ENCODE results near the gene TFR2. TPM values are rescaled to one million over a fixed set of nuclear protein-coding genes. Genes with fewer than 3 reads are reported as not detected.
A peak's percentile ranks its signal among the peaks of the same experiment; 100 is the strongest.

TFR2 gene
- total and polyA plus RNA-seq, 2 donors (not counting 1 experiment from before 2014, with no cell fraction given), result 0.16 TPM; not detected in 1

DNA sequence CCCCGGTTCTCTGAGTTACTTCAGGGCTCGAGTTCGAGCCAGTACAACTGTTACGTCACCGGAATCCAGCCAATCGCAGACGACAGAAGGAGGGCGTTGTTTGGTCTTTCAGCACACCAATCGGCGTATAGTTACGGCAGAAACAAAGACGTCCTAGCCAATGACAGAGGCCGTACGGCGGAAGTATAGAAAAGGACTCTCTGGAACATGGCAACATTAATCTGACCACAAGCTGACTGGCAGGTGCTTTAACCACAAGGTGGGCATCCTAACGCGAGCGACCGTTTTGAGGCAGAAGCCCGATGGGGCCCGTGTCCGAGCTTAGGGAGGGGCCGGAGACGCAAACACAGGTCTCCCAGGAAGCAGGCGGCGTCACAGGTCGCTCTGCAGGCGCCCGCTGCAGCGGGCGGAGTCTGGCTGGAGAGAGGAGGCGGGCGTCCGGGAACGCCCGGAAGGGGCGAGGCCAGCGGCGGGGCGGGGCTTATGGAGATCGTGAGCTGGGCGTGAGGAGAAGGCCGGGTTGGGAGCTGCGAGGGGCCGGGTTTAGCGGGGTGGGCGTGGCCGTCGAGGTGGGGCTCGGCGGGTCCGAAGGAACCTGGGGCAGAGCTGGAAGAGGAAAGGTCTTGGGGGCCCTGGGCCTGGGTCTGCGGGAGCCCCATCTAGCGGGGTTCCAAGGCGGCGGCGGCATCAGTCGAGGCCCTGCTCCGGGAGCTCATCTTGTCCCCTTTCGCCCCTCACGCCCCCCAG, 29.2 kb downstream of the TFR2 start, which contains the start of gene MOSPD3:
Gene MOSPD3 (plus strand): TSS at position 558 of the 747 bp plus-strand sequence. CDS start 252 bp downstream, outside the sequence.
- Histone ChIP-seq H3K4me1 (ENCODE audit: control insufficient read depth, extremely low read depth, insufficient read depth, low read length) (no peaks in the 10 kb centered on the region), H3K4me3 (replicated peaks in 1 of 4; ENCODE audit: control extremely low read depth in 1 of 4, insufficient read depth in 1 of 4, low read depth in 3 of 4, low read length in 4 of 4) (peak within 1 kb of the TSS; percentile 57 to 89 (median 80)), H3K27ac (ENCODE audit: insufficient read depth, low read length) (peak within 1 kb of the TSS; percentile 58), H3K9me3 (ENCODE audit: control insufficient read depth, insufficient read depth, low read depth, low read length) (no peaks in the 10 kb centered on the region), H3K36me3 (ENCODE audit: control insufficient read depth, insufficient read depth, low read length) (peaks cover 8% of the 10 kb centered on the region), H3K9ac (ENCODE audit: insufficient read depth, low read length) (peak within 1 kb of the TSS; percentile 60), H3K79me2 (ENCODE audit: control insufficient read depth, insufficient read depth, low read length) (no peaks in the 10 kb centered on the region), H3K27me3 (ENCODE audit: control insufficient read depth, insufficient read depth, low read length) (no peaks in the 10 kb centered on the region), H2AFZ (ENCODE audit: low read length) (peak within 1 kb of the TSS; percentile 72), H3K4me2 (ENCODE audit: extremely low read depth, insufficient read depth, low read length) (peak within 1 kb of the TSS; percentile 73), H4K20me1 (ENCODE audit: control insufficient read depth, extremely low read depth, insufficient read depth, low read length) (no peaks in the 10 kb centered on the region)
- DNase-seq (ENCODE audit: low read depth in 2 of 2), result peak; percentile 100
- no peak for TF ChIP-seq EZH2 (IDR thresholded peaks at IDR 0.05; ENCODE audit: low read length, missing control alignments)
- TF ChIP-seq, protein P1, sequence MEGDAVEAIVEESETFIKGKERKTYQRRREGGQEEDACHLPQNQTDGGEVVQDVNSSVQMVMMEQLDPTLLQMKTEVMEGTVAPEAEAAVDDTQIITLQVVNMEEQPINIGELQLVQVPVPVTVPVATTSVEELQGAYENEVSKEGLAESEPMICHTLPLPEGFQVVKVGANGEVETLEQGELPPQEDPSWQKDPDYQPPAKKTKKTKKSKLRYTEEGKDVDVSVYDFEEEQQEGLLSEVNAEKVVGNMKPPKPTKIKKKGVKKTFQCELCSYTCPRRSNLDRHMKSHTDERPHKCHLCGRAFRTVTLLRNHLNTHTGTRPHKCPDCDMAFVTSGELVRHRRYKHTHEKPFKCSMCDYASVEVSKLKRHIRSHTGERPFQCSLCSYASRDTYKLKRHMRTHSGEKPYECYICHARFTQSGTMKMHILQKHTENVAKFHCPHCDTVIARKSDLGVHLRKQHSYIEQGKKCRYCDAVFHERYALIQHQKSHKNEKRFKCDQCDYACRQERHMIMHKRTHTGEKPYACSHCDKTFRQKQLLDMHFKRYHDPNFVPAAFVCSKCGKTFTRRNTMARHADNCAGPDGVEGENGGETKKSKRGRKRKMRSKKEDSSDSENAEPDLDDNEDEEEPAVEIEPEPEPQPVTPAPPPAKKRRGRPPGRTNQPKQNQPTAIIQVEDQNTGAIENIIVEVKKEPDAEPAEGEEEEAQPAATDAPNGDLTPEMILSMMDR (conservative IDR thresholded peaks at IDR 0.05 in 1 of 2, IDR thresholded peaks at IDR 0.05 in 1 of 2; ENCODE audit: low read depth in 1 of 2, low read length in 2 of 2), result no peak

DNA sequence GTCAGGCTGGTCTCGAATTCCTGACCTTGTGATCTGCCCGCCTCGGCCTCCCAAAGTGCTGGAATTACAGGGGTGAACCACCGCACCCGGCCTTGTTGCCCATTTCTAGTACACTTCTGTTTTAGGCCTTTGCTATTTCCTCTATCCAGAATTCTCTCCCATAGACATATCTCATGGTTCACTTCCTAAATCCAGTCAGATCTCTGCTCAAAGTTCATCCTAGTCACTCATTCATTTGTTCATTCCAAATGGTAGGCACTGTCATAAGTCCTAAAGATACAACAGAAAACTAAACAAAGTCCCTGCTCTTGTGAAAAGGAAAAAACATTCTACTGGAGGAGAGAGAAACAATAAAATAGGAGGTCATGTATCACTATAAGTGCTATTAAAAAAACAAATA, 31.4 kb downstream of the TFR2 start:
- no peak for TF ChIP-seq EZH2 (IDR thresholded peaks at IDR 0.05; ENCODE audit: low read length, missing control alignments)
- TF ChIP-seq, protein P1 (conservative IDR thresholded peaks at IDR 0.05 in 1 of 2, IDR thresholded peaks at IDR 0.05 in 1 of 2; ENCODE audit: low read depth in 1 of 2, low read length in 2 of 2), result no peak
- DNase-seq (ENCODE audit: low read depth in 2 of 2), result no peak
- no peak overlapping the region for H2AFZ ChIP-seq (ENCODE audit: low read length)
- no peaks in the 10 kb centered on the region for H3K9me3 ChIP-seq (ENCODE audit: control insufficient read depth, insufficient read depth, low read depth, low read length)
- H3K27ac ChIP-seq (ENCODE audit: insufficient read depth, low read length), result no peak overlapping the region
- H3K36me3 ChIP-seq (ENCODE audit: control insufficient read depth, insufficient read depth, low read length), result peaks cover 19% of the 10 kb centered on the region
- no peak overlapping the region for H3K4me2 ChIP-seq (ENCODE audit: extremely low read depth, insufficient read depth, low read length)
- no peak overlapping the region for H3K4me3 ChIP-seq (replicated peaks in 1 of 4; ENCODE audit: control extremely low read depth in 1 of 4, insufficient read depth in 1 of 4, low read depth in 3 of 4, low read length in 4 of 4)
- H3K4me1 ChIP-seq (ENCODE audit: control insufficient read depth, extremely low read depth, insufficient read depth, low read length), result peaks cover 2% of the 10 kb centered on the region
- H3K27me3 ChIP-seq (ENCODE audit: control insufficient read depth, insufficient read depth, low read length), result no peaks in the 10 kb centered on the region
- peaks cover 4% of the 10 kb centered on the region for H3K79me2 ChIP-seq (ENCODE audit: control insufficient read depth, insufficient read depth, low read length)
- no peak overlapping the region for H3K9ac ChIP-seq (ENCODE audit: insufficient read depth, low read length)
- no peaks in the 10 kb centered on the region for H4K20me1 ChIP-seq (ENCODE audit: control insufficient read depth, extremely low read depth, insufficient read depth, low read length)

DNA sequence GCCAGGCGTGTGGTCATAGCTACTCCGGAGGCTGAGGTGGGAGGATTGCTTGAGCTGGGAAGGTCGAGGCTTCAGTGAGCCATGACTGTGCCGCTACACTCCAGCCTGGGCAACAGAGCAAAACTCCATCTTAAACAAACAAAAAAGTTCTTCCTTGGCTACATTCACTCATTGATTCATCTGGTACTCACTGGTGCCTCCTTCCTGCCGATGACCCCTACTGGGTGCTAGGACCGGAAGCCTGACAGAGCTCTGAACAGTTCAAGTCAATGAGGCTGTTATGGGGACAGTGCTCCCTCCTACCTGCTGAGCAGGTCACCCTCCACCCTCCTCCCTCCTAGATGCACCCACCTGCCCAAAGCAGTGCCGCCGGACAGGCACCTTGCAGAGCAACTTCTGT, 34.2 kb downstream of the TFR2 start:
- H2AFZ ChIP-seq (ENCODE audit: low read length), result no peak overlapping the region
- TF ChIP-seq EZH2 (IDR thresholded peaks at IDR 0.05; ENCODE audit: low read length, missing control alignments), result no peak
- TF ChIP-seq, protein P1 (conservative IDR thresholded peaks at IDR 0.05 in 1 of 2, IDR thresholded peaks at IDR 0.05 in 1 of 2; ENCODE audit: low read depth in 1 of 2, low read length in 2 of 2), result no peak
- H3K27me3 ChIP-seq (ENCODE audit: control insufficient read depth, insufficient read depth, low read length), result no peaks in the 10 kb centered on the region
- no peak for DNase-seq (ENCODE audit: low read depth in 2 of 2)
- no peaks in the 10 kb centered on the region for H4K20me1 ChIP-seq (ENCODE audit: control insufficient read depth, extremely low read depth, insufficient read depth, low read length)
- no peak overlapping the region for H3K4me3 ChIP-seq (replicated peaks in 1 of 4; ENCODE audit: control extremely low read depth in 1 of 4, insufficient read depth in 1 of 4, low read depth in 3 of 4, low read length in 4 of 4)
- H3K4me2 ChIP-seq (ENCODE audit: extremely low read depth, insufficient read depth, low read length), result no peak overlapping the region
- H3K36me3 ChIP-seq (ENCODE audit: control insufficient read depth, insufficient read depth, low read length), result peaks cover 19% of the 10 kb centered on the region
- peaks cover 20% of the 10 kb centered on the region for H3K79me2 ChIP-seq (ENCODE audit: control insufficient read depth, insufficient read depth, low read length)
- H3K9ac ChIP-seq (ENCODE audit: insufficient read depth, low read length), result no peak overlapping the region
- H3K4me1 ChIP-seq (ENCODE audit: control insufficient read depth, extremely low read depth, insufficient read depth, low read length), result peaks cover 2% of the 10 kb centered on the region
- no peaks in the 10 kb centered on the region for H3K9me3 ChIP-seq (ENCODE audit: control insufficient read depth, insufficient read depth, low read depth, low read length)
- no peak overlapping the region for H3K27ac ChIP-seq (ENCODE audit: insufficient read depth, low read length)

Measured in fibroblast of lung (primary cell).